WTC11 (cell line): ENCODE results near the gene NR1I3. TPM values are rescaled to one million over a fixed set of nuclear protein-coding genes. Genes with fewer than 3 reads are reported as not detected.

Source experiments
- ATAC-seq: fragments of 200-7000 bp; cut with Tn5 transposase; 2 replicates; pipeline ENCODE4 v1.10.0; 2021; ENCODE audit warnings: mild to moderate bottlenecking, moderate library complexity
- CTCF ChIA-PET: fragments of 300-600 bp; sonication (Branson Sonifier 250); formaldehyde crosslinking; loops from one replicate; lab custom pipeline; 2021; ENCODE audit warnings: antibody characterized with exemption; lab: Charles Lee
- POLR2A ChIA-PET: fragments of 350-600 bp; sonication (Branson Sonifier 250); formaldehyde crosslinking; loops from one replicate; lab custom pipeline; 2021; ENCODE audit warnings: antibody characterized with exemption; lab: Charles Lee
- DNase-seq: peaks from one replicate; pipeline ENCODE4 v3.0.0; 2021; ENCODE audit warnings: low spot score
- H3K27ac Mint-ChIP-seq: 2 replicates; pipeline ENCODE4 v1.8.0; 2021; ENCODE audit warnings: mixed read lengths
- H3K27me3 Mint-ChIP-seq: 2 replicates; pipeline ENCODE4 v1.8.0; 2021; ENCODE audit warnings: low read depth, mild to moderate bottlenecking, moderate library complexity, mixed read lengths
- H3K36me3 Mint-ChIP-seq: 2 replicates; pipeline ENCODE4 v1.8.0; 2021; ENCODE audit warnings: mixed read lengths
- H3K4me1 Mint-ChIP-seq: 2 replicates; pipeline ENCODE4 v1.8.0; 2022; ENCODE audit warnings: mixed read lengths
- H3K4me3 Mint-ChIP-seq: 2 replicates; pipeline ENCODE4 v1.8.0; 2021; ENCODE audit warnings: mild to moderate bottlenecking, moderate library complexity, mixed read lengths
- H3K9me3 Mint-ChIP-seq: 2 replicates; pipeline ENCODE4 v1.8.0; 2021; ENCODE audit warnings: mixed read lengths
- CBFB ChIP-seq: sonication (generic); formaldehyde crosslinking; IDR thresholded peaks from 2 replicates; pipeline ENCODE4 v1.8.1; 2022; ENCODE audit warnings: mild to moderate bottlenecking, low read depth, missing genetic modification reagents
- CREM ChIP-seq: sonication (generic); formaldehyde crosslinking; IDR thresholded peaks from 2 replicates; pipeline ENCODE4 v1.8.1; 2022; ENCODE audit warnings: mild to moderate bottlenecking, missing genetic modification reagents, moderate library complexity
- EMX1 ChIP-seq: fragments of 250-450 bp; sonication (Bioruptor Pico); IDR thresholded peaks from 2 replicates; pipeline ENCODE4 v1.8.0; 2021; ENCODE audit warnings: mild to moderate bottlenecking
- FOXK1 ChIP-seq: sonication (generic); formaldehyde crosslinking; IDR thresholded peaks from 2 replicates; pipeline ENCODE4 v1.8.0; 2022; ENCODE audit warnings: mild to moderate bottlenecking, moderate library complexity, missing genetic modification reagents
- GABPB1 ChIP-seq: sonication (generic); formaldehyde crosslinking; IDR thresholded peaks from 2 replicates; pipeline ENCODE4 v1.8.1; 2023; ENCODE audit warnings: mild to moderate bottlenecking, missing genetic modification reagents
- HMGXB4 ChIP-seq: sonication (generic); formaldehyde crosslinking; IDR thresholded peaks from 2 replicates; pipeline ENCODE4 v1.8.1; 2023; ENCODE audit warnings: mild to moderate bottlenecking, moderate library complexity, missing genetic modification reagents
- JAZF1 ChIP-seq: fragments of 250-450 bp; sonication (Bioruptor Pico); IDR thresholded peaks from 2 replicates; pipeline ENCODE4 v1.9.0; 2021; ENCODE audit warnings: moderate library complexity, mild to moderate bottlenecking, inconsistent platforms
- KAT7 ChIP-seq: sonication (generic); formaldehyde crosslinking; IDR thresholded peaks from 2 replicates; pipeline ENCODE4 v1.8.1; 2023; ENCODE audit warnings: missing genetic modification reagents, mild to moderate bottlenecking, borderline replicate concordance
- MXD4 ChIP-seq: fragments of 250-450 bp; sonication (Bioruptor Pico); IDR thresholded peaks from 2 replicates; pipeline ENCODE4 v1.8.0; 2021; ENCODE audit warnings: mild to moderate bottlenecking, moderate library complexity, borderline replicate concordance
- OVOL2 ChIP-seq: fragments of 250-450 bp; sonication (Bioruptor Pico); IDR thresholded peaks from 2 replicates; pipeline ENCODE4 v1.9.0; 2021; ENCODE audit warnings: mild to moderate bottlenecking, borderline replicate concordance
- RORB ChIP-seq: fragments of 250-450 bp; sonication (Bioruptor Pico); IDR thresholded peaks from 2 replicates; pipeline ENCODE4 v1.9.0; 2021; ENCODE audit warnings: mild to moderate bottlenecking
- SMAD3 ChIP-seq: sonication (generic); formaldehyde crosslinking; IDR thresholded peaks from 2 replicates; pipeline ENCODE4 v1.8.0; 2022; ENCODE audit warnings: missing genetic modification reagents, mild to moderate bottlenecking, borderline replicate concordance
- TEAD1 ChIP-seq: sonication (generic); formaldehyde crosslinking; IDR thresholded peaks from 2 replicates; pipeline ENCODE4 v1.8.0; 2022; ENCODE audit warnings: mild to moderate bottlenecking, missing genetic modification reagents
- TEAD4 ChIP-seq: sonication (generic); formaldehyde crosslinking; IDR thresholded peaks from 2 replicates; pipeline ENCODE4 v1.8.0; 2022; ENCODE audit warnings: mild to moderate bottlenecking, missing genetic modification reagents
- ZBTB21 ChIP-seq: sonication (generic); formaldehyde crosslinking; IDR thresholded peaks from 2 replicates; pipeline ENCODE4 v1.8.1; 2023; ENCODE audit warnings: mild to moderate bottlenecking, missing genetic modification reagents, borderline replicate concordance
- ZNF219 ChIP-seq: sonication (generic); formaldehyde crosslinking; IDR thresholded peaks from 2 replicates; pipeline ENCODE4 v1.8.0; 2023; ENCODE audit warnings: missing genetic modification reagents, mild to moderate bottlenecking, borderline replicate concordance
- ZNF416 ChIP-seq: fragments of 250-450 bp; sonication (Bioruptor Pico); IDR thresholded peaks from 2 replicates; pipeline ENCODE4 v1.9.0; 2021; ENCODE audit warnings: mild to moderate bottlenecking, inconsistent platforms
- ZNF532 ChIP-seq: fragments of 250-450 bp; sonication (Bioruptor Pico); IDR thresholded peaks from 2 replicates; pipeline ENCODE4 v1.9.0; 2021; ENCODE audit warnings: mild to moderate bottlenecking, borderline replicate concordance
- total RNA-seq: library from RNA; stranded (reverse); gene quantifications from 3 replicates; pipeline ENCODE4 v1.2.3, GENCODE V29; 2021
- TF ChIP-seq, protein P1 (sequence below): fragments of 250-450 bp; sonication (Bioruptor Pico); IDR thresholded peaks from 2 replicates; pipeline ENCODE4 v2.1.2; 2022; ENCODE audit warnings: mild to moderate bottlenecking, moderate library complexity
- TF ChIP-seq, protein P2 (sequence below): fragments of 250-450 bp; sonication (Bioruptor Pico); IDR thresholded peaks from 2 replicates; pipeline ENCODE4 v1.9.0; 2021; ENCODE audit warnings: moderate library complexity, mild to moderate bottlenecking, inconsistent platforms, borderline replicate concordance

NR1I3 gene
- total RNA-seq, 1 experiment from 2014 or later, result not detected

- Mint-ChIP-seq H3K9me3 (no peaks in the 10 kb centered on the region), H3K36me3 (peaks cover 10% of the 10 kb centered on the region), H3K27me3 (no peaks in the 10 kb centered on the region), H3K4me3 (peak overlapping the region; percentile 100), H3K27ac (peak overlapping the region; percentile 67), H3K4me1 (peaks cover 28% of the 10 kb centered on the region)
- CTCF ChIA-PET, result interaction anchor here (0.8 to 5.1 kb wide), 19 partner anchors 8 to 163 kb away, joined by 3 to 107 read pairs (median 12); partner anchors contain the start of genes ADAMTS4, NDUFS2, NR1I3 and PCP4L1
- ATAC-seq, result no peak
- no peak for DNase-seq
- POLR2A ChIA-PET, result interaction anchor here (1.7 to 2.2 kb wide), 2 partner anchors 79 to 163 kb away, joined by 7 to 18 read pairs; no protein-coding TSS in a partner anchor
- TF ChIP-seq, protein P1, sequence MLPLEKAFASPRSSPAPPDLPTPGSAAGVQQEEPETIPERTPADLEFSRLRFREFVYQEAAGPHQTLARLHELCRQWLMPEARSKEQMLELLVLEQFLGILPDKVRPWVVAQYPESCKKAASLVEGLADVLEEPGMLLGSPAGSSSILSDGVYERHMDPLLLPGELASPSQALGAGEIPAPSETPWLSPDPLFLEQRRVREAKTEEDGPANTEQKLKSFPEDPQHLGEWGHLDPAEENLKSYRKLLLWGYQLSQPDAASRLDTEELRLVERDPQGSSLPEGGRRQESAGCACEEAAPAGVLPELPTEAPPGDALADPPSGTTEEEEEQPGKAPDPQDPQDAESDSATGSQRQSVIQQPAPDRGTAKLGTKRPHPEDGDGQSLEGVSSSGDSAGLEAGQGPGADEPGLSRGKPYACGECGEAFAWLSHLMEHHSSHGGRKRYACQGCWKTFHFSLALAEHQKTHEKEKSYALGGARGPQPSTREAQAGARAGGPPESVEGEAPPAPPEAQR (CRISPR knock-in tag), result no peak
- TF ChIP-seq CREM, result no peak
- TF ChIP-seq SMAD3 (CRISPR knock-in tag), result no peak
- TF ChIP-seq KAT7 (CRISPR knock-in tag), result no peak
- TF ChIP-seq JAZF1 (CRISPR knock-in tag), result no peak
- TF ChIP-seq GABPB1 (CRISPR knock-in tag), result no peak
- TF ChIP-seq MXD4, result no peak
- no peak for TF ChIP-seq TEAD1 (CRISPR knock-in tag)
- TF ChIP-seq ZNF219 (CRISPR knock-in tag), result no peak
- TF ChIP-seq ZBTB21 (CRISPR knock-in tag), result no peak
Observed at GRCh38 chr1:161226759-161227158, 11.2 kb downstream of the NR1I3 start.

DNA sequence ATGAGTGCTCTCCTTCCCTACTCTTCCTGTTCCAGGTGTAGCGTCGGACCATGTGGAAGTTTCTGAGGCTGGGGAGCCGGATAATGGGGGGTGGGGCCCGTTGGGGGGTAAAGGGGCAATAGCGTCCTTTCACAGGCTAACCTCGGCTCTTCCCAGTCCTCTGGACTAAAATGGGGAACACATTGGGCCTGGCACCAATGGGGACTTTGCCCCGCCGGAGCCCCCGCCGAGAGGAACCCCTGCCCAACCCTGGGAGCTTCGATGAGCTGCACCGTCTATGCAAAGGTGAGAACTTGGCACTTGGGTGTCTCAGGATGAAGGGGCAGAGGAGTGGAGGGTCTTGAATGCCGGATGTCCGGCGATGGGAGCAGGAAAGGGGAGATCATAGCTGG is 11.7 kb downstream of the NR1I3 start:
- H3K4me3 Mint-ChIP-seq, result peak overlapping the region; percentile 100
- peaks cover 10% of the 10 kb centered on the region for H3K36me3 Mint-ChIP-seq
- peaks cover 28% of the 10 kb centered on the region for H3K4me1 Mint-ChIP-seq
- DNase-seq (no peak), ATAC-seq (no peak)
- 0 out of 2 replicates have a peak, but pooled peaks have one; percentile 0 for TF ChIP-seq FOXK1 (CRISPR knock-in tag)
- no peak for TF ChIP-seq SMAD3 (CRISPR knock-in tag)
- no peaks in the 10 kb centered on the region for H3K27me3 Mint-ChIP-seq
- POLR2A ChIA-PET, result interaction anchor here (0.6 to 2.2 kb wide), 11 partner anchors 9 to 163 kb away, joined by 3 to 18 read pairs (median 5); partner anchors contain the start of genes ADAMTS4, NDUFS2 and PPOX
- no peaks in the 10 kb centered on the region for H3K9me3 Mint-ChIP-seq
- H3K27ac Mint-ChIP-seq, result peak overlapping the region; percentile 98; the same call in 1 of the 2 replicates
- CTCF ChIA-PET, result interaction anchor here (0.8 to 5.1 kb wide), 46 partner anchors 8 to 228 kb away, joined by 3 to 107 read pairs (median 5); partner anchors contain the start of genes ADAMTS4, FCER1G, MPZ and NDUFS2

- POLR2A ChIA-PET, result interaction anchor here (0.6 to 2.2 kb wide), 14 partner anchors 9 to 164 kb away, joined by 3 to 18 read pairs (median 4); partner anchors contain the start of genes ADAMTS4, DEDD, NDUFS2 and PPOX
- peak within 1 kb of the TSS; percentile 100 for H3K4me3 Mint-ChIP-seq
- H3K27me3 Mint-ChIP-seq, result no peaks in the 10 kb centered on the region
- ATAC-seq, result peak; percentile 94
- H3K27ac Mint-ChIP-seq, result peak within 1 kb of the TSS; percentile 98
- peaks cover 10% of the 10 kb centered on the region for H3K36me3 Mint-ChIP-seq
- no peaks in the 10 kb centered on the region for H3K9me3 Mint-ChIP-seq
- H3K4me1 Mint-ChIP-seq, result peaks cover 28% of the 10 kb centered on the region
- DNase-seq, result peak; percentile 88
- CTCF ChIA-PET, result interaction anchor here (0.6 to 5.1 kb wide), 47 partner anchors 9 to 1565 kb away, joined by 3 to 107 read pairs (median 5); partner anchors contain the start of genes ADAMTS4, B4GALT3, F11R and FCER1G
- TF ChIP-seq CBFB (CRISPR knock-in tag) (no peak), ZNF532 (no peak), RORB (CRISPR knock-in tag) (no peak), OVOL2 (CRISPR knock-in tag) (no peak), TEAD4 (no peak), KAT7 (CRISPR knock-in tag) (no peak), ZNF416 (CRISPR knock-in tag) (0 out of 2 replicates have a peak, but pooled peaks have one; percentile 78), EMX1 (CRISPR knock-in tag) (no peak), HMGXB4 (CRISPR knock-in tag) (no peak)
- TF ChIP-seq, protein P2, sequence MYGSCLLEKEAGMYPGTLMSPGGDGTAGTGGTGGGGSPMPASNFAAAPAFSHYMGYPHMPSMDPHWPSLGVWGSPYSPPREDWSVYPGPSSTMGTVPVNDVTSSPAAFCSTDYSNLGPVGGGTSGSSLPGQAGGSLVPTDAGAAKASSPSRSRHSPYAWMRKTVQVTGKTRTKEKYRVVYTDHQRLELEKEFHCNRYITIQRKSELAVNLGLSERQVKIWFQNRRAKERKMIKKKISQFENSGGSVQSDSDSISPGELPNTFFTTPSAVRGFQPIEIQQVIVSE (CRISPR knock-in tag), result no peak
- TF ChIP-seq, protein P1 (CRISPR knock-in tag), result no peak
Observed at GRCh38 chr1:161225534-161226319, 12.3 kb downstream of the NR1I3 start, which contains the start of gene TOMM40L. TSS of gene TOMM40L (plus strand) at chr1:161226060. CDS start at chr1:161226490, 430 bp downstream.
